ENCODE results near the gene NPPC. TPM values are rescaled to one million over a fixed set of nuclear protein-coding genes. Genes with fewer than 3 reads are reported as not detected.

The NPPC gene
- 0.35 to 0.64 TPM (median 0.43 TPM) in 4 of 5 replicates, not detected in the other for total RNA-seq (2022; extraction: Qiagen RNA extraction; ENCODE audit: low read depth)

DNA sequence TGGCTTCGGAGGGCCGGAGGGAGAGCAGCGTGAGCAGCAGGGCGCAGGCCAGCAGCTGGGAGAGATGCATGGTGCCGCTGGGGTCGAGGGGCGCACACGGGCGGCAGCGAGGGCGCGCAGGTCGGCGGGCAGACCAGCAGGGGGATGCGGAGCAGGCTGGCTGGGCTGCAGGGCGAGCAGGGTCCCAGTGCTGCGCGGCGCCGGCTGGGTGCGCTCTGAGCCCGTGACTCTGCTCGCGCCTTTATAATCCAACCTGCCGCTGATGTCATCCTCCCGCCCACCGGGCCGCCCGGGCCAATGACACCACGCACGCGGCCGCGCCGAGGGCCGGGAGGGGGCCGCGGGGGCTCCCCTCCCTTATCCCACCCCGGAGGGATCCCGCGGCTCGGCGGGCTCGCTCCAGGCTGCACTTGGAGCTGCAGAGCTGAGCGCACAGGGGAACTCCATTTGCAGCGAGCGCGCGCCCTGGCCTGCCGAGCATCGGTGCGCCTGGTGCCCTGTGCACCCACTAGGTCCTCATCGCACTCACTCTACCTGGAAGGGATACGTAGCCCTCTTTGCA, at the start of gene NPPC:
Gene NPPC (minus strand): TSS at position 217 of the 562 bp plus-strand sequence. CDS start 147 bp downstream, at position 70.

GRCh38 chr2:231961349-231962166, 35.4 kb upstream of the NPPC start, which contains the start of gene DIS3L2:
DIS3L2 (plus strand) TSS chr2:231961713; CDS start chr2:232014928, 53,215 bp downstream.

Other genes starting within 250 kb of the NPPC start
- gene PTMA, start 217.9 kb downstream of the NPPC start, total RNA-seq (2022; extraction: Qiagen RNA extraction; ENCODE audit: low read depth) = 1,418 to 1,591 TPM (median 1,483 TPM) in 5 replicates
- 17.0 to 24.3 TPM (median 23.8 TPM) in 5 replicates for gene PDE6D, start 145.1 kb downstream of the NPPC start, total RNA-seq (2022; extraction: Qiagen RNA extraction; ENCODE audit: low read depth)
- gene COPS7B, start 140.0 kb downstream of the NPPC start, total RNA-seq (2022; extraction: Qiagen RNA extraction; ENCODE audit: low read depth) = 32.7 to 42.1 TPM (median 40.3 TPM) in 5 replicates
- gene DIS3L2, start 35.3 kb upstream of the NPPC start, total RNA-seq (2022; extraction: Qiagen RNA extraction; ENCODE audit: low read depth) = 10.4 to 14.2 TPM (median 12.4 TPM) in 5 replicates